Neural progenitor cell (in vitro differentiated cells): ENCODE data around the gene NETO1. TPM values are rescaled to one million over a fixed set of nuclear protein-coding genes. Genes with fewer than 3 reads are reported as not detected.

Experiments
- DNase-seq: peaks from one replicate; pipeline ENCODE4 v3.0.0-alpha.2; 2016; ENCODE audit warnings: low spot score
- H2AFZ ChIP-seq: fragments of 200-600 bp; sonication (generic); replicated peaks from 2 replicates; pipeline ENCODE4 v1.6.1; 2016; ENCODE audit warnings: antibody characterized with exemption
- H3F3A ChIP-seq: fragments of 200-600 bp; sonication (generic); 2 replicates; pipeline ENCODE4 v1.6.1; 2016; ENCODE audit warnings: antibody characterized with exemption, low read depth
- H3K27ac ChIP-seq: fragments of 200-600 bp; sonication (generic); 2 replicates; pipeline ENCODE4 v1.5.1; 2016; ENCODE audit warnings: mild to moderate bottlenecking
- H3K27me3 ChIP-seq: fragments of 200-600 bp; sonication (generic); 2 replicates; pipeline ENCODE4 v1.6.1; 2016; ENCODE audit warnings: mild to moderate bottlenecking, moderate library complexity
- H3K36me3 ChIP-seq: fragments of 200-600 bp; sonication (generic); 2 replicates; pipeline ENCODE4 v1.5.1; 2016
- H3K4me1 ChIP-seq: fragments of 200-600 bp; sonication (generic); 2 replicates; pipeline ENCODE4 v1.6.1; 2016; ENCODE audit warnings: mixed run types
- H3K4me2 ChIP-seq: fragments of 200-600 bp; sonication (generic); 2 replicates; pipeline ENCODE4 v1.6.1; 2016
- H3K4me3 ChIP-seq: fragments of 200-600 bp; sonication (generic); 2 replicates; pipeline ENCODE4 v1.5.1; 2016
- H3K79me2 ChIP-seq: fragments of 200-600 bp; sonication (generic); 2 replicates; pipeline ENCODE4 v1.6.1; 2016; ENCODE audit warnings: low read depth
- H3K9ac ChIP-seq: fragments of 200-600 bp; sonication (generic); 2 replicates; pipeline ENCODE4 v1.6.1; 2016
- H3K9me3 ChIP-seq: fragments of 200-600 bp; sonication (generic); 2 replicates; pipeline ENCODE4 v1.5.1; 2016; ENCODE audit warnings: low read depth
- H4K20me1 ChIP-seq: fragments of 200-600 bp; sonication (generic); 2 replicates; pipeline ENCODE4 v1.6.1; 2016; ENCODE audit warnings: low read depth
- H3K27ac Mint-ChIP-seq: 3 replicates; pipeline ENCODE4 v1.8.0; 2021; ENCODE audit warnings: mixed read lengths
- H3K27me3 Mint-ChIP-seq: 2 replicates; pipeline ENCODE4 v1.8.0; 2022; ENCODE audit warnings: low read depth, mild to moderate bottlenecking, inconsistent platforms, moderate library complexity, mixed read lengths; ENCODE audit not compliant: insufficient read depth
- H3K36me3 Mint-ChIP-seq: 3 replicates; pipeline ENCODE4 v1.8.0; 2021; ENCODE audit warnings: mixed read lengths
- H3K4me1 Mint-ChIP-seq: 3 replicates; pipeline ENCODE4 v1.8.0; 2021; ENCODE audit warnings: mixed read lengths
- H3K4me3 Mint-ChIP-seq: 3 replicates; pipeline ENCODE4 v1.8.0; 2021; ENCODE audit warnings: mild to moderate bottlenecking, moderate library complexity, mixed read lengths
- H3K9me3 Mint-ChIP-seq: 3 replicates; pipeline ENCODE4 v1.8.0; 2020; ENCODE audit warnings: mixed read lengths
- CTCF ChIP-seq: fragments of 200-600 bp; sonication (generic); IDR thresholded peaks from 2 replicates; pipeline ENCODE4 v1.5.1; 2017; ENCODE audit warnings: antibody characterized with exemption, mild to moderate bottlenecking
- EZH2 ChIP-seq: fragments of 200-600 bp; sonication (generic); IDR thresholded peaks from 2 replicates; pipeline ENCODE4 v1.6.1; 2017; ENCODE audit warnings: antibody characterized with exemption, mild to moderate bottlenecking, moderate library complexity
- EZH2phosphoT487 ChIP-seq: fragments of 200-600 bp; sonication (generic); IDR thresholded peaks from 2 replicates; pipeline ENCODE4 v1.6.1; 2017; ENCODE audit warnings: antibody characterized with exemption
- total RNA-seq: library from RNA; depleted of rRNA; stranded (reverse); fragments of >200 nt; gene quantifications from 2 replicates; pipeline ENCODE4 v1.2.3, GENCODE V29; 2015; ENCODE audit warnings: low replicate concordance

The NETO1 gene
- total RNA-seq, 1 donor from 2014 or later = 3.2 TPM

GRCh38 chr18:72822202-72822601, 45.6 kb downstream of the NETO1 start:
- no peaks in the 10 kb centered on the region for H3K36me3 Mint-ChIP-seq
- H3K4me3 ChIP-seq = no peak overlapping the region
- peaks cover 3% of the 10 kb centered on the region for H3K27me3 Mint-ChIP-seq
- H3K4me2 ChIP-seq = no peak overlapping the region
- H3K36me3 ChIP-seq = no peaks in the 10 kb centered on the region
- no peak overlapping the region for H2AFZ ChIP-seq
- no peak overlapping the region for H3K4me3 Mint-ChIP-seq
- H3K9me3 ChIP-seq = no peaks in the 10 kb centered on the region
- H4K20me1 ChIP-seq = no peaks in the 10 kb centered on the region
- H3K27ac ChIP-seq = no peak overlapping the region
- H3K4me1 ChIP-seq = no peaks in the 10 kb centered on the region
- H3K79me2 ChIP-seq = no peaks in the 10 kb centered on the region
- no peaks in the 10 kb centered on the region for H3F3A ChIP-seq
- H3K9me3 Mint-ChIP-seq = no peaks in the 10 kb centered on the region
- H3K9ac ChIP-seq = no peak overlapping the region
- H3K27ac Mint-ChIP-seq = no peak overlapping the region
- no peak for DNase-seq
- no peaks in the 10 kb centered on the region for H3K4me1 Mint-ChIP-seq
- TF ChIP-seq EZH2 (no peak), EZH2phosphoT487 (no peak), CTCF (no peak)
- H3K27me3 ChIP-seq = no peaks in the 10 kb centered on the region

- no peak overlapping the region for H3K27ac Mint-ChIP-seq
- H4K20me1 ChIP-seq = no peaks in the 10 kb centered on the region
These were observed 47.2 kb downstream of the NETO1 start for GRCh38 chr18:72820571-72820970.

GRCh38 chr18:72819050-72819449, 48.7 kb downstream of the NETO1 start:
- no peak for DNase-seq
- Mint-ChIP-seq H3K4me3 (no peak overlapping the region), H3K27ac (no peak overlapping the region), H3K9me3 (no peaks in the 10 kb centered on the region), H3K27me3 (peaks cover 3% of the 10 kb centered on the region), H3K4me1 (no peaks in the 10 kb centered on the region), H3K36me3 (no peaks in the 10 kb centered on the region)
- H3F3A ChIP-seq = no peaks in the 10 kb centered on the region
- no peaks in the 10 kb centered on the region for H3K27me3 ChIP-seq
- H3K4me3 ChIP-seq = no peak overlapping the region
- H2AFZ ChIP-seq = no peak overlapping the region
- TF ChIP-seq EZH2phosphoT487 (no peak), CTCF (no peak), EZH2 (no peak)
- no peak overlapping the region for H3K27ac ChIP-seq
- H3K4me1 ChIP-seq = no peaks in the 10 kb centered on the region
- H3K4me2 ChIP-seq = no peak overlapping the region
- H3K36me3 ChIP-seq = no peaks in the 10 kb centered on the region
- H3K79me2 ChIP-seq = no peaks in the 10 kb centered on the region
- no peaks in the 10 kb centered on the region for H3K9me3 ChIP-seq
- H4K20me1 ChIP-seq = no peaks in the 10 kb centered on the region
- no peak overlapping the region for H3K9ac ChIP-seq

More at GRCh38 chr18:72820571-72820970, 47.2 kb downstream of the NETO1 start:
- Histone ChIP-seq H3K4me2 (no peak overlapping the region), H3K79me2 (no peaks in the 10 kb centered on the region), H3K9ac (no peak overlapping the region), H3K27ac (no peak overlapping the region), H3K27me3 (no peaks in the 10 kb centered on the region), H3K9me3 (no peaks in the 10 kb centered on the region), H2AFZ (no peak overlapping the region), H3K4me3 (no peak overlapping the region), H3K4me1 (no peaks in the 10 kb centered on the region), H3F3A (no peaks in the 10 kb centered on the region), H3K36me3 (no peaks in the 10 kb centered on the region)
- no peaks in the 10 kb centered on the region for H3K36me3 Mint-ChIP-seq
- no peaks in the 10 kb centered on the region for H3K4me1 Mint-ChIP-seq
- H3K9me3 Mint-ChIP-seq = no peaks in the 10 kb centered on the region
- DNase-seq = no peak
- no peak for TF ChIP-seq EZH2phosphoT487
- no peak for TF ChIP-seq EZH2
- TF ChIP-seq CTCF = no peak
- H3K27me3 Mint-ChIP-seq = peaks cover 3% of the 10 kb centered on the region
- no peak overlapping the region for H3K4me3 Mint-ChIP-seq
